Kidney epithelial cell (primary cell): ENCODE data around the gene C1orf226. TPM values are rescaled to one million over a fixed set of nuclear protein-coding genes. Genes with fewer than 3 reads are reported as not detected.
"Not testable (repeated sequence)": the region's sequence is repeated elsewhere in the genome, so short reads cannot be mapped to it uniquely, and the experiment has no call there.

Experiments
- DNase-seq: peaks from one replicate; pipeline ENCODE4 v3.0.0-alpha.2; 2010; ENCODE audit warnings: low read depth
- H3K27me3 ChIP-seq: 2 replicates; pipeline ENCODE4 v1.6.0; 2011; ENCODE audit warnings: low read length; ENCODE audit not compliant: control insufficient read depth, insufficient read depth
- H3K36me3 ChIP-seq: 2 replicates; pipeline ENCODE4 v1.5.1; 2011; ENCODE audit warnings: low read length; ENCODE audit not compliant: control insufficient read depth, insufficient read depth
- H3K4me3 ChIP-seq: 2 replicates; pipeline ENCODE4 v1.5.1; 2011; ENCODE audit warnings: low read depth, mild to moderate bottlenecking, control low read depth, low read length
- total RNA-seq: library from RNA; depleted of rRNA; stranded (reverse); fragments of >200 nt; gene quantifications from 2 replicates; pipeline ENCODE4 v1.2.3, GENCODE V29; 2015
- TF ChIP-seq, protein P1 (sequence below): IDR thresholded peaks from 2 replicates; pipeline ENCODE4 v1.5.1; 2011; ENCODE audit warnings: mild to moderate bottlenecking, moderate library complexity, low read length, control low read depth, inconsistent platforms; ENCODE audit not compliant: insufficient read depth, poor library complexity, severe bottlenecking

C1orf226 gene
- total RNA-seq, 1 donor from 2014 or later, result 3.7 TPM

- no peaks in the 10 kb centered on the region for H3K36me3 ChIP-seq
- H3K27me3 ChIP-seq, result no peaks in the 10 kb centered on the region
- DNase-seq, result no peak
- no peak overlapping the region for H3K4me3 ChIP-seq
- TF ChIP-seq, protein P1, sequence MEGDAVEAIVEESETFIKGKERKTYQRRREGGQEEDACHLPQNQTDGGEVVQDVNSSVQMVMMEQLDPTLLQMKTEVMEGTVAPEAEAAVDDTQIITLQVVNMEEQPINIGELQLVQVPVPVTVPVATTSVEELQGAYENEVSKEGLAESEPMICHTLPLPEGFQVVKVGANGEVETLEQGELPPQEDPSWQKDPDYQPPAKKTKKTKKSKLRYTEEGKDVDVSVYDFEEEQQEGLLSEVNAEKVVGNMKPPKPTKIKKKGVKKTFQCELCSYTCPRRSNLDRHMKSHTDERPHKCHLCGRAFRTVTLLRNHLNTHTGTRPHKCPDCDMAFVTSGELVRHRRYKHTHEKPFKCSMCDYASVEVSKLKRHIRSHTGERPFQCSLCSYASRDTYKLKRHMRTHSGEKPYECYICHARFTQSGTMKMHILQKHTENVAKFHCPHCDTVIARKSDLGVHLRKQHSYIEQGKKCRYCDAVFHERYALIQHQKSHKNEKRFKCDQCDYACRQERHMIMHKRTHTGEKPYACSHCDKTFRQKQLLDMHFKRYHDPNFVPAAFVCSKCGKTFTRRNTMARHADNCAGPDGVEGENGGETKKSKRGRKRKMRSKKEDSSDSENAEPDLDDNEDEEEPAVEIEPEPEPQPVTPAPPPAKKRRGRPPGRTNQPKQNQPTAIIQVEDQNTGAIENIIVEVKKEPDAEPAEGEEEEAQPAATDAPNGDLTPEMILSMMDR, result no peak
Observed at GRCh38 chr1:162420120-162420519, 38.6 kb downstream of the C1orf226 start.

GRCh38 chr1:162421258-162422164 lies 40.0 kb downstream of the C1orf226 start:
- no peaks in the 10 kb centered on the region for H3K36me3 ChIP-seq
- no peak overlapping the region for H3K4me3 ChIP-seq
- DNase-seq, result no peak
- TF ChIP-seq, protein P1, result no peak
- H3K27me3 ChIP-seq, result no peaks in the 10 kb centered on the region

DNA sequence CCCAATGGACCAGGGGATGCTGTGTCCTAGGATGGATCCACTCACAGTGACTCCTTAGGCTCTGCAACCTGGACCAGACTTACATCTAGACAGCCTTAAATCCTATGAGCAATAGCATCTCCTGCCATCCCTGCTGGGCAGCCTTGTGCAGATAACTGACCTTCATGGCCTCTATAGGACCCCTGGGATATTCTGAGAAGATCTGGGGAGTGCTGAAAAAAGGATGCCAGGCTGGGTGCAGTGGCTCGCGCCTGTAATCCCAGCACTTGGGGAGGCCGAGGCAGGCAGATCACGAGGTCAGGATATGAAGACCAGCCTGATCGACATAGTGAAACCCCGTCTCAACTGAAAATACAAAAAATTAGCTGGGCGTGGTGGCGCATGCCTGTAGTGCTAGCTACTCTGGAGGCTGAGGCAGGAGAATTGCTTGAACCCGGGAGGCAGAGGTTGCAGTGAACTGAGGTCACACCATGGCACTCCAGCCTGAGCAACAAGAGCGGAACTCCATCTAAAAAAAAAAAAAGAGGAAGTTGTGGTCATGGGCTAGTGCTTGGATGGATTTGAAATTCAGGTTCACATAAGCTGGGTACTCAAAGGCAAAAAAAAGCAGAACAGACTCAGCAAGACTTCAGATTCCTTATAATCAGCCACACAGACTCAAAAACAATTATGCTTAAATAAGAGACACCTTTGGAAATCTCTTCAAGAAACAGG lies 41.3 kb downstream of the C1orf226 start:
- H3K27me3 ChIP-seq, result no peaks in the 10 kb centered on the region
- H3K4me3 ChIP-seq, result no peak overlapping the region
- H3K36me3 ChIP-seq, result no peaks in the 10 kb centered on the region
- no peak for DNase-seq
- TF ChIP-seq, protein P1, result no peak

DNA sequence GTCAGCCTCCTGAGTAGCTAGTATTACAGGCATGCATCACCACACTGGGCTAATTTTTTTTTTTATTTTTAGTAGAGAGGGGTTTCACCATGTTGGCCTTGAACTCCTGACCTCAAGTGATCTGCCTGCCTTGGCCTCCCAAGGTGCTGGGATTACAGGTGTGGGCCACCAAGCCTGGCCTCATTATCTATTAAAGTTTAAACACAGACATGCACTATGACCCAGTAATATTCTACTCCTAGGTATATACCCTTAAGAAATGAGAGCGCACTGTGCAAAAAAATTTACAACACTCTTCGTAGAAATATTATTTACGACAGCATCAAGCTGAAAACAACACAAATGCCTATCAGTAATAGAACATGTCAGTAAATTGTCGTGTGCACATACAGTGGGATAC lies 49.1 kb downstream of the C1orf226 start:
- DNase-seq, result no peak
- Histone ChIP-seq H3K36me3 (no peaks in the 10 kb centered on the region), H3K27me3 (no peaks in the 10 kb centered on the region), H3K4me3 (no peak overlapping the region)
- TF ChIP-seq, protein P1, result no peak

DNA sequence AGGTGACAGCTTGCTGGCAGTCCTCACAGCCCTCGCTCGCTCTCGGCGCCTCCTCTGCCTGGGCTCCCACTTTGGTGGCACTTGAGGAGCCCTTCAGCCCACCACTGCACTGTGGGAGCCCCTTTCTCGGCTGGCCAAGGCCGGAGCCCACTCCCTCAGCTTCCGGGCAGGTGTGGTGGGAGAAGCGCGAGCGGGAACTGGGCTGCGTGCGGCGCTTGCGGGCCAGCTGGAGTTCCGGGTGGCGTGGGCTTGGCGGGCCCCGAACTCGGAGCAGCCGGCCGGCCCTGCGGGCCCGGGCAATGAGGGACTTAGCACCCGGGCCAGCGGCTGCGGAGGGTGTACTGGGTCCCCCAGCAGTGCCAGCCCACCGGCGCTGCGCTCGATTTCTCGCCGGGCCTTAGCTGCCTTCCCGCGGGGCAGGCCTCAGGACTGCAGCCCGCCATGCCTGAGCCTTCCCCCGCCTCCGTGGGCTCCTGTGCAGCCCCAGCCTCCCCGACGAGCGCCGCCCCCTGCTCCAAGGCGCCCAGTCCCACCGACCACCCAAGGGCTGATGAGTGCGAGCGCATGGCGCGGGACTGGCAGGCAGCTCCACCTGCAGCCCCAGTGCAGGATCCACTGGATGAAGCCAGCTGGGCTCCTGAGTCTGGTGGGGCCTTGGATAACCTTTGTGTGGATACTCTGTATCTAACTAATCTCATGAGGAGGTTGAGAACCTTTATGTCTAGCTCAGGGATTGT lies 51.6 kb downstream of the C1orf226 start:
- not testable (repeated sequence) for H3K4me3 ChIP-seq, DNase-seq, H3K27me3 ChIP-seq, H3K36me3 ChIP-seq

Other genes with a start within 250 kb of the C1orf226 start
- not detected in 2 replicates for gene SPATA46, start 4.9 kb upstream of the C1orf226 start, total RNA-seq
- gene SH2D1B, start 30.4 kb downstream of the C1orf226 start, total RNA-seq, result not detected in 2 replicates
- 56.5 and 61.2 TPM in 2 replicates for gene UHMK1, start 116.1 kb downstream of the C1orf226 start, total RNA-seq
- 44.9 and 55.4 TPM in 2 replicates for gene UAP1, start 180.0 kb downstream of the C1orf226 start, total RNA-seq